ENCODE results near the gene CNTD1.

DNA sequence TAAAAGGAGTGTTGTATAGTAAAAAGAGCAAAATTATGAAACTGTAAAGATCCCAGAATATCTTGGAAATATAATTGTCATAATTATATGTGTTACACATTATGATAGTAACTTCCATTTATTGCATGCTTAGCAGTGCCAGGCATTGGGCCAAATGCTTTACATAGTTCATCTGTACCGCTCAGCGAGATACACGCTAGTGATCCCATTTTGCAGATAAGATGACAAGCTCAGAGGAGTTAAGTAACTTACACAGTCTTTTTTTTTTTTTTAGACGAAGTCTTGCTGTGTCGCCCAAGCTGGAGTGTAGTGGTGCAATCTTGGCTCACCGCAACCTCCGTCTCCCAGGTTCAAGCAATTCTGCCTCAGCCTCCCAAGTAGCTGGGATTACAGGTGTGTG, 47.0 kb upstream of the CNTD1 start:
- no peak for TF ChIP-seq CTCF (IDR thresholded peaks at IDR 0.05)
- no peak for TF ChIP-seq POLR2A (IDR thresholded peaks at IDR 0.05)
